IgD-negative memory B cell (primary cell): ENCODE measurements around the gene LRP2BP. TPM values are rescaled to one million over a fixed set of nuclear protein-coding genes. Genes with fewer than 3 reads are reported as not detected.

ENCODE experiments used
- H3K27ac Mint-ChIP-seq, 3 donors: one replicate each; pipeline ENCODE4 v1.8.0; 2020 to 2022; ENCODE audit warnings: mild to moderate bottlenecking in 3 of 3, mixed read lengths in 3 of 3, moderate library complexity in 1 of 3
- H3K27me3 Mint-ChIP-seq: one replicate; pipeline ENCODE4 v1.8.0; 2021; ENCODE audit warnings: mixed read lengths
- H3K36me3 Mint-ChIP-seq: one replicate; pipeline ENCODE4 v1.8.0; 2020; ENCODE audit warnings: mild to moderate bottlenecking, mixed read lengths
- H3K4me1 Mint-ChIP-seq, 3 donors: one replicate each; pipeline ENCODE4 v1.8.0; 2020 to 2022; ENCODE audit warnings: mixed read lengths in 3 of 3, mild to moderate bottlenecking in 1 of 3
- H3K4me3 Mint-ChIP-seq, 4 donors: one replicate each; pipeline ENCODE4 v1.8.0; 2020 to 2022; ENCODE audit warnings: mild to moderate bottlenecking in 4 of 4, mixed read lengths in 4 of 4, moderate library complexity in 3 of 4
- H3K9me3 Mint-ChIP-seq, 3 donors: one replicate each; pipeline ENCODE4 v1.8.0; 2020 to 2021; ENCODE audit warnings: mixed read lengths in 3 of 3, mild to moderate bottlenecking in 1 of 3
- polyA plus RNA-seq: library from polyadenylated mRNA; unstranded; fragments of 300-500 nt; fragmentation: Illumina TruSeq; gene quantifications from one replicate; pipeline ENCODE4 v1.2.3, GENCODE V29; 2021

The LRP2BP gene
- 0.89 TPM for polyA plus RNA-seq

GRCh38 chr4:185395238-185395955 is at the start of gene LRP2BP:
TSS of gene LRP2BP (minus strand) at chr4:185395924. CDS start at chr4:185378186, 17,738 bp downstream.
- Mint-ChIP-seq H3K4me1 (peaks cover 38 to 44% (median 42%) of the 10 kb centered on the region in 3 donors), H3K36me3 (no peaks in the 10 kb centered on the region), H3K27me3 (no peaks in the 10 kb centered on the region), H3K4me3 (peak within 1 kb of the TSS; percentile 95 to 98 (median 96)), H3K27ac (peak within 1 kb of the TSS; percentile 94 to 98 (median 98)), H3K9me3 (no peaks in the 10 kb centered on the region)

GRCh38 chr4:185445209-185445608 is 49.5 kb upstream of the LRP2BP start:
- Mint-ChIP-seq H3K4me3 (no peak overlapping the region), H3K27me3 (peaks cover 4% of the 10 kb centered on the region), H3K27ac (no peak overlapping the region), H3K4me1 (no peaks in the 10 kb centered on the region), H3K9me3 (peaks cover 0 to 1% (median 0%) of the 10 kb centered on the region in 3 donors), H3K36me3 (no peaks in the 10 kb centered on the region)

- Mint-ChIP-seq H3K4me1 (no peaks in the 10 kb centered on the region), H3K4me3 (no peak overlapping the region), H3K9me3 (peaks cover 0 to 1% (median 0%) of the 10 kb centered on the region in 3 donors), H3K27me3 (no peaks in the 10 kb centered on the region), H3K36me3 (no peaks in the 10 kb centered on the region), H3K27ac (no peak overlapping the region)
Measured at GRCh38 chr4:185441479-185441878, 45.8 kb upstream of the LRP2BP start.

GRCh38 chr4:185437809-185438208 is 42.1 kb upstream of the LRP2BP start:
- Mint-ChIP-seq H3K4me1 (no peaks in the 10 kb centered on the region), H3K36me3 (no peaks in the 10 kb centered on the region), H3K27me3 (no peaks in the 10 kb centered on the region), H3K4me3 (no peak overlapping the region), H3K27ac (no peak overlapping the region), H3K9me3 (peaks cover 0 to under 1% (median 0%) of the 10 kb centered on the region in 3 donors)

- Mint-ChIP-seq H3K4me3 (no peak overlapping the region), H3K9me3 (no peaks in the 10 kb centered on the region), H3K4me1 (no peaks in the 10 kb centered on the region), H3K27me3 (no peaks in the 10 kb centered on the region), H3K36me3 (no peaks in the 10 kb centered on the region), H3K27ac (no peak overlapping the region)
Measured at GRCh38 chr4:185435466-185435865, 39.7 kb upstream of the LRP2BP start.

GRCh38 chr4:185429660-185430059 is 33.9 kb upstream of the LRP2BP start:
- no peak overlapping the region for H3K4me3 Mint-ChIP-seq
- no peaks in the 10 kb centered on the region for H3K36me3 Mint-ChIP-seq
- H3K9me3 Mint-ChIP-seq, result no peaks in the 10 kb centered on the region
- peaks cover 5 to 8% (median 6%) of the 10 kb centered on the region in 3 donors for H3K4me1 Mint-ChIP-seq
- H3K27me3 Mint-ChIP-seq, result peaks cover 4% of the 10 kb centered on the region
- no peak overlapping the region for H3K27ac Mint-ChIP-seq

- Mint-ChIP-seq H3K36me3 (no peaks in the 10 kb centered on the region), H3K4me1 (peaks cover 10 to 17% (median 13%) of the 10 kb centered on the region in 3 donors), H3K4me3 (peak overlapping the region in 2 of 4 donors; percentile 52 to 79), H3K9me3 (no peaks in the 10 kb centered on the region), H3K27ac (peak overlapping the region in 2 of 3 donors; percentile 48 to 79), H3K27me3 (peaks cover 4% of the 10 kb centered on the region)
Measured at GRCh38 chr4:185426960-185427688, 31.4 kb upstream of the LRP2BP start.

GRCh38 chr4:185425647-185426352 is 30.1 kb upstream of the LRP2BP start, which contains the start of gene UFSP2:
TSS of gene UFSP2 (minus strand) at chr4:185425964. CDS start at chr4:185425868, 96 bp downstream.
- Mint-ChIP-seq H3K27ac (peak within 1 kb of the TSS; percentile 94 to 100 (median 100)), H3K27me3 (peaks cover 4% of the 10 kb centered on the region), H3K9me3 (no peaks in the 10 kb centered on the region), H3K36me3 (no peaks in the 10 kb centered on the region), H3K4me1 (peaks cover 14 to 21% (median 17%) of the 10 kb centered on the region in 3 donors), H3K4me3 (peak within 1 kb of the TSS; percentile 89 to 98 (median 96))

GRCh38 chr4:185424905-185425646 is 29.4 kb upstream of the LRP2BP start:
- Mint-ChIP-seq H3K27ac (peak overlapping the region; percentile 94 to 100 (median 100)), H3K27me3 (peaks cover 4% of the 10 kb centered on the region), H3K36me3 (no peaks in the 10 kb centered on the region), H3K9me3 (no peaks in the 10 kb centered on the region), H3K4me3 (peak overlapping the region; percentile 89 to 98 (median 96)), H3K4me1 (peaks cover 14 to 21% (median 17%) of the 10 kb centered on the region in 3 donors)

- Mint-ChIP-seq H3K36me3 (peaks cover 5% of the 10 kb centered on the region), H3K27ac (peak overlapping the region in 1 of 3 donors; percentile 43), H3K4me1 (peaks cover 17 to 21% (median 21%) of the 10 kb centered on the region in 3 donors), H3K4me3 (no peak overlapping the region), H3K9me3 (no peaks in the 10 kb centered on the region), H3K27me3 (no peaks in the 10 kb centered on the region)
Measured at GRCh38 chr4:185421366-185422124, 25.8 kb upstream of the LRP2BP start.

GRCh38 chr4:185416955-185417354 is 21.2 kb upstream of the LRP2BP start:
- Mint-ChIP-seq H3K27me3 (no peaks in the 10 kb centered on the region), H3K4me1 (peaks cover 2 to 8% (median 7%) of the 10 kb centered on the region in 3 donors), H3K9me3 (no peaks in the 10 kb centered on the region), H3K36me3 (peaks cover 11% of the 10 kb centered on the region), H3K4me3 (no peak overlapping the region), H3K27ac (no peak overlapping the region)

- peaks cover 16% of the 10 kb centered on the region for H3K36me3 Mint-ChIP-seq
- no peak overlapping the region for H3K27ac Mint-ChIP-seq
- H3K9me3 Mint-ChIP-seq, result no peaks in the 10 kb centered on the region
- no peaks in the 10 kb centered on the region for H3K27me3 Mint-ChIP-seq
- no peak overlapping the region for H3K4me3 Mint-ChIP-seq
- H3K4me1 Mint-ChIP-seq, result peaks cover 0 to 1% (median 0%) of the 10 kb centered on the region in 3 donors
Measured at GRCh38 chr4:185412412-185412811, 16.7 kb upstream of the LRP2BP start.

GRCh38 chr4:185411849-185412248 is 16.1 kb upstream of the LRP2BP start:
- no peaks in the 10 kb centered on the region for H3K27me3 Mint-ChIP-seq
- no peak overlapping the region for H3K27ac Mint-ChIP-seq
- no peaks in the 10 kb centered on the region for H3K4me1 Mint-ChIP-seq
- H3K9me3 Mint-ChIP-seq, result no peaks in the 10 kb centered on the region
- peaks cover 16% of the 10 kb centered on the region for H3K36me3 Mint-ChIP-seq
- H3K4me3 Mint-ChIP-seq, result no peak overlapping the region

GRCh38 chr4:185408432-185408831 is 12.7 kb upstream of the LRP2BP start:
- H3K4me3 Mint-ChIP-seq, result no peak overlapping the region
- no peaks in the 10 kb centered on the region for H3K27me3 Mint-ChIP-seq
- H3K36me3 Mint-ChIP-seq, result peaks cover 18% of the 10 kb centered on the region
- no peaks in the 10 kb centered on the region for H3K9me3 Mint-ChIP-seq
- no peak overlapping the region for H3K27ac Mint-ChIP-seq
- peaks cover 3 to 7% (median 6%) of the 10 kb centered on the region in 3 donors for H3K4me1 Mint-ChIP-seq
